ENCODE measurements around the gene NUP214. TPM values are rescaled to one million over a fixed set of nuclear protein-coding genes. Genes with fewer than 3 reads are reported as not detected.
"Not testable (repeated sequence)": the region's sequence is repeated elsewhere in the genome, so short reads cannot be mapped to it uniquely, and the experiment has no call there.

Gene NUP214
- total RNA-seq, 1 donor from 2014 or later: 62.2 TPM

DNA sequence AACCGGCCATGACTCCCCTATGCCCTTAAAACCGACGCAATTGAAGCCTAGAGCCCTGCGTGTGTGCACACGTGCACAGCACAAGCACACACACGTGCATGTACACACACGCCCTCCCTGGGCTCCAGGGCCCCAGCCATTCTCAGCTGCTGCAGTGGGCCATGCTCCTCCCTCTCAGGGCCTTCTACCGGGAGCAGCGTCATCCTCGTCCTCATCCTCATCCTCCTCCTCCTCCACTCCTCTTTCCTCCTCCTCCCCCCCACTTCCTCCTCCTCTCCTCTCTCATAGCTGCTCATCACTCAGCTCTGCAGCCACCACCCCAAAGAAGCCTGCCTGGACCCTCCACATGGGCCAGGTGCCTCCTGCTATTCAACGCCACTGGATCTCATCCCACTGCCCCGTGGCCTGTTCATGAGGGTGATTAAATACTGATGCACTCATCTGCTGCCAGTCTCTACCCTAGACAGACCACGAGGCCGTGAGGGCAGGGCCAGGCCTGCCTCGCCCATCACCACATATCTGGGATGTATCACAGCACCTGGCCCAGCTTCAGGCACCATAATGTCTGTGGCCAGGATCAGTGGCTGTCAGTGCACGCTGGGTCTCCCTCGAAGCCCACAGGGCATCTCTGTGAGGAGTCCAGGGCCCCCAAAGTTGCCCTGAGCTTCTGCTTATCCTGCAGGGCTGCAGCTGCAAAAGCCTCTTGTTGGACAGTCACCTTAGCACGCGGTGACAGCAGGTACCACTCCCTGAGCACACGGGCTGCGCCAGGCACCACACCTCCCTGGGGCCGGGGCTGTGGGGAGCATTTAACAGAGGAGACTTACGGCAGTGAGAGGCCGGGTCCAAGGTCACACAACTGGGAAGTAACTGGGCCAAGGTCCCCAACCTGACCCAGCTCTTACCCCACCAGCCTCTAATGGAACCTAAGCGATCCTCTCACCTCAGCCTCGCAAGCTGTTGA, 141.2 kb downstream of the NUP214 start:
- H3K9me3 Mint-ChIP-seq (ENCODE audit: low read depth): no peaks in the 10 kb centered on the region
- TF ChIP-seq, protein P1, sequence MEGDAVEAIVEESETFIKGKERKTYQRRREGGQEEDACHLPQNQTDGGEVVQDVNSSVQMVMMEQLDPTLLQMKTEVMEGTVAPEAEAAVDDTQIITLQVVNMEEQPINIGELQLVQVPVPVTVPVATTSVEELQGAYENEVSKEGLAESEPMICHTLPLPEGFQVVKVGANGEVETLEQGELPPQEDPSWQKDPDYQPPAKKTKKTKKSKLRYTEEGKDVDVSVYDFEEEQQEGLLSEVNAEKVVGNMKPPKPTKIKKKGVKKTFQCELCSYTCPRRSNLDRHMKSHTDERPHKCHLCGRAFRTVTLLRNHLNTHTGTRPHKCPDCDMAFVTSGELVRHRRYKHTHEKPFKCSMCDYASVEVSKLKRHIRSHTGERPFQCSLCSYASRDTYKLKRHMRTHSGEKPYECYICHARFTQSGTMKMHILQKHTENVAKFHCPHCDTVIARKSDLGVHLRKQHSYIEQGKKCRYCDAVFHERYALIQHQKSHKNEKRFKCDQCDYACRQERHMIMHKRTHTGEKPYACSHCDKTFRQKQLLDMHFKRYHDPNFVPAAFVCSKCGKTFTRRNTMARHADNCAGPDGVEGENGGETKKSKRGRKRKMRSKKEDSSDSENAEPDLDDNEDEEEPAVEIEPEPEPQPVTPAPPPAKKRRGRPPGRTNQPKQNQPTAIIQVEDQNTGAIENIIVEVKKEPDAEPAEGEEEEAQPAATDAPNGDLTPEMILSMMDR (IDR thresholded peaks at IDR 0.05; ENCODE audit: unreplicated experiment): no peak
- no peak for DNase-seq (ENCODE audit: low spot score, unreplicated experiment)
- peaks cover 2% of the 10 kb centered on the region for H3K36me3 Mint-ChIP-seq (ENCODE audit: insufficient read depth)
- H3K4me3 Mint-ChIP-seq (ENCODE audit: low read depth): no peak overlapping the region
- peaks cover 4% of the 10 kb centered on the region for H3K4me1 Mint-ChIP-seq (ENCODE audit: low read depth)
- H3K27me3 Mint-ChIP-seq: no peaks in the 10 kb centered on the region
- peak overlapping the region; percentile 65 for H3K27ac Mint-ChIP-seq

- Mint-ChIP-seq H3K36me3 (ENCODE audit: insufficient read depth) (no peaks in the 10 kb centered on the region), H3K4me1 (ENCODE audit: low read depth) (peaks cover 4% of the 10 kb centered on the region), H3K9me3 (ENCODE audit: low read depth) (no peaks in the 10 kb centered on the region), H3K27ac (no peak overlapping the region), H3K27me3 (peaks cover 19% of the 10 kb centered on the region), H3K4me3 (ENCODE audit: low read depth) (no peak overlapping the region)
- TF ChIP-seq, protein P1 (IDR thresholded peaks at IDR 0.05; ENCODE audit: unreplicated experiment): no peak
- DNase-seq (ENCODE audit: low spot score, unreplicated experiment): no peak
These were observed 145.0 kb downstream of the NUP214 start for GRCh38 chr9:131270171-131271015.

DNA sequence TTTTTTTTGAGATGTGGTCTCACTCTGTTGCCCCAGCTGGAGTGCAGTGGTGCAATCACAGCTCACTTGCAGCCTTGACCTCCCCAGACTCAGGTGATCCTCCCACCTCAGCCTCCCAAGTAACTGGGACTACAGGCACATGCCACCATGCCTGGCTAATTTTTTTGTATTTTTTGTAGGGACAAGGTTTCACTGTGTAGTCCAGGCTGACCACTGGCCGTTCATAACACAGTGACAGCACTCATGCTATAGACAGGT, 145.6 kb downstream of the NUP214 start:
- not testable (repeated sequence) for H3K4me1 Mint-ChIP-seq (ENCODE audit: low read depth); H3K9me3 Mint-ChIP-seq (ENCODE audit: low read depth); H3K4me3 Mint-ChIP-seq (ENCODE audit: low read depth); H3K36me3 Mint-ChIP-seq (ENCODE audit: insufficient read depth); DNase-seq (ENCODE audit: low spot score, unreplicated experiment); H3K27ac Mint-ChIP-seq
- H3K27me3 Mint-ChIP-seq: peaks cover 24% of the 10 kb centered on the region

GRCh38 chr9:131271506-131271931, 146.1 kb downstream of the NUP214 start:
- Mint-ChIP-seq H3K36me3 (ENCODE audit: insufficient read depth) (no peaks in the 10 kb centered on the region), H3K4me3 (ENCODE audit: low read depth) (no peak overlapping the region), H3K9me3 (ENCODE audit: low read depth) (no peaks in the 10 kb centered on the region), H3K27ac (no peak overlapping the region), H3K27me3 (peaks cover 29% of the 10 kb centered on the region), H3K4me1 (ENCODE audit: low read depth) (peaks cover 5% of the 10 kb centered on the region)
- no peak for DNase-seq (ENCODE audit: low spot score, unreplicated experiment)
- TF ChIP-seq, protein P1 (IDR thresholded peaks at IDR 0.05; ENCODE audit: unreplicated experiment): no peak

- no peaks in the 10 kb centered on the region for H3K36me3 Mint-ChIP-seq (ENCODE audit: insufficient read depth)
- no peaks in the 10 kb centered on the region for H3K9me3 Mint-ChIP-seq (ENCODE audit: low read depth)
- H3K27ac Mint-ChIP-seq: no peak overlapping the region
- DNase-seq (ENCODE audit: low spot score, unreplicated experiment): no peak
- peaks cover 5% of the 10 kb centered on the region for H3K4me1 Mint-ChIP-seq (ENCODE audit: low read depth)
- peaks cover 29% of the 10 kb centered on the region for H3K27me3 Mint-ChIP-seq
- H3K4me3 Mint-ChIP-seq (ENCODE audit: low read depth): no peak overlapping the region
- TF ChIP-seq, protein P1 (IDR thresholded peaks at IDR 0.05; ENCODE audit: unreplicated experiment): no peak
These were observed 146.8 kb downstream of the NUP214 start for GRCh38 chr9:131272212-131272611.

All from progenitor cell of endocrine pancreas (in vitro differentiated cells).